ENCODE results near the gene IL1R2.
"Not testable (repeated sequence)": the region's sequence is repeated elsewhere in the genome, so short reads cannot be mapped to it uniquely, and the experiment has no call there.

The IL1R2 gene

DNA sequence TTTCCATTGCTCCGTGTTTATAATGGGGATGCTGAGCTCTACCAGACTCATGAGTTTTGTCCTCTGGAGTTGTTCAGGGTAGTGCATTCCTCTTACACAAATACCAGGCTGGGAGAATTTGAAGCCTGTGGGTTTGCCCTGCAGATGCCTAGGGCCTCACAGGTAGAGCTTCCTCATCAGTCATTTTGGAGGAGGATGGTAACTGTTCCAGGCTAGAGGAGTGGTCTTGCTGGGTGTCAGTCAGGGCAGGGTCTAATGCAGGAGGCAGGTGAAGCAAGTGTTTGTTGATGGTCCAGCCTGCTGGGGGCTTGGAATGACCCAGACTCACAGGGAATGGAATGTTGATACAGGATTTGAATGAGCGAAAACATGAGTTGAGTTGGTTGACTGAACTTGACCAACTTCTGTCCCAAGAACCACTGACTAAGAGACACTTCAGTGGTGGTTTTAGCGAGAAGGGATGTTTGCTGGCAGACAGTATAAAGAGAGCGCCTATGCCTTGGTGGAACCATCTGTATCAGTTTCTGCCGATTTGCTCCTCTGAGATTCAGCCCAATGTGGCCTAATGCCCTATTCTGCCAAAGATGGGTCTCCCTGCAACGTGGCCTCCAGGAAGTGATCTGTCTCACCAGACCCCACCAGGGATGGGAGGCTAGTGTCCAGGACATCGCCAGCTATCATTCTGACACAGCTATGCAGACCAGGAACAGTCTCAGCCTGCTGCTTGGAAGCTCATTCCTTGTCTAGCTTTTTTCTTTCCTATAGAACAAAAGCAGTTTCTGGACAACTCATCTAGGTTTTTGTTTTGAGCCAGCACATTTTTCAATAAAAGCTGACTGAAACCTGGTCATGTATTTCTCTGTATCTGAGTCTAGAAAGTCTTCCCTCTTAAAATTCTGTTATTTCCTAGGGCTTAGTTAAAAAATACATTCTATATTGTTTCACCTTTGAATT lies 9.3 kb downstream of the IL1R2 start:
- no peak for DNase-seq

DNA sequence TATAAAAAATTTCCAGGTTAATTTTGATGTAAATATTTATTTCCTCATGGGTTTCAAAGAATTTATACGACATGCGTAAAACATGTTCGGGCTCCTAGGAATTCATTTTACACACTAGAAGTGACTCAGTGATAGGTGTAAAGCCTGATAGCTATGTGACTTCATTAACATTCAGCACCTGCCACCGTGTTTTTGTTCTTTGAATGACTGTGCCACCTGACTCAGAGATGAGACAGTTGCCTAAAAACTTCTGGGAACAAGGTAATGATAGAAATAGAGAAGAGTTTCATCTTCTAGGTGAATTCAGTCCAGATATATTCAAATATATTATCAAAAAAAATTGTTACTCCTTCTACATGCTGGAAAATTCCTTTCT lies 10.0 kb downstream of the IL1R2 start:
- no peak for DNase-seq

DNA sequence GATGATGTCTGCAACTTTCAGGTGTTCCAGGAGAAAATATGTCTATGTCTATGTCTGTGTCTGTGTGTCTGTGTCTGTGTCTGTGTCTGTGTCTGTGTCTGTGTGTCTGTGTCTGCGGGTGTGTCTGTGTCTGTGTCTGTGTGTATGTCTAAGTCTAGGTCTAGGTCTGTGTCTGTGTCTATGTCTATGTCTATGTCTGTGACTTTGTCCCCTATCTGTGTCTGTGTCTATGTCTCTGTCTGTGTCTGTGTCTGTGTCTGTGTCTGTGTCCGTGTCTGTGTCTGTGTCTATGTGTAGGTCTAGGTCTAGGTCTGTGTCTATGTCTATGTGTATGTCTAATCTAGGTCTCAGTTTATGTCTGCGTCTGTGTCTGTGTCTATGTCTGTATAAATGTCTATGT lies 10.5 kb downstream of the IL1R2 start:
- DNase-seq = no peak

GRCh38 chr2:102002909-102003308 lies 11.1 kb downstream of the IL1R2 start:
- not testable (repeated sequence) for DNase-seq

DNA sequence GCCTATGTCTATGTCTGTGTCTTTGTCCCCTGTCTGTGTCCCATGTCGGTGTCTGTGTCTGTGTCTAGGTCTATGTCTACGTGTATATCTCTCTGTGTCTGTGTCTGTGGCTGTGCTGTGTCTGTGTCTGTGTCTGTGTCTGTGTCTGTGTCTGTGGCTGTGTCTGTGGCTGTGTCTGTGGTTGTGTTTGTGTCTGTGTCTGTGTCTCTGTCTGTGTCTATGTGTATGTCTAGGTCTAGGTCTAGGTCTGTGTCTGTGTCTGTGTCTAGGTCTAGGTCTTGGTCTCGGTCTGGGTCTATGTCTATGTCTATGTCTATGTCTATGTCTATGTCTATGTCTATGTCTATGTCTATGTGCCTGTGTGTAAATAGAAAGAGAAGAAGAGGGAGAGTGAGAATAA lies 11.9 kb downstream of the IL1R2 start:
- DNase-seq = no peak

- no peak for DNase-seq
Observed at GRCh38 chr2:102004581-102004980, 12.8 kb downstream of the IL1R2 start.

DNA sequence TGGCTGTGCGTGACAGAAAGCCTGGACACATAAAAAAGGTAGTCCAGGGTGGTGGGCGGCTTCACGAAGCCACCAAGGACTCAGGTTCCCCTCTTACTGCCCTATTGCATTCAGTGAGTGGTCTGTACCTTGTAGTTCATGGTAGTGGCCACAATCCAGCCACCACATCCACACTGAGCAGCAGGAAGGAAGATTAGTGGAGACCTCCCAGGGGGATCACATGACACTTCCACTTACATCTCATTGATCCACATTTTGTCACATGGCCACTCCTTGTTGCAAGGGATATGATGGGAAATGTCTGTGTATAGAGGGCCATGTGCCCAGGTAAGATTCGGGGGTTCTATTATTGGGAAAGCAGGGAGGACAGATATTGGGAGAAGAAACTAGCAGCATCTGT lies 13.7 kb downstream of the IL1R2 start:
- DNase-seq = no peak

GRCh38 chr2:102005989-102006885 lies 14.5 kb downstream of the IL1R2 start:
- DNase-seq = no peak

DNA sequence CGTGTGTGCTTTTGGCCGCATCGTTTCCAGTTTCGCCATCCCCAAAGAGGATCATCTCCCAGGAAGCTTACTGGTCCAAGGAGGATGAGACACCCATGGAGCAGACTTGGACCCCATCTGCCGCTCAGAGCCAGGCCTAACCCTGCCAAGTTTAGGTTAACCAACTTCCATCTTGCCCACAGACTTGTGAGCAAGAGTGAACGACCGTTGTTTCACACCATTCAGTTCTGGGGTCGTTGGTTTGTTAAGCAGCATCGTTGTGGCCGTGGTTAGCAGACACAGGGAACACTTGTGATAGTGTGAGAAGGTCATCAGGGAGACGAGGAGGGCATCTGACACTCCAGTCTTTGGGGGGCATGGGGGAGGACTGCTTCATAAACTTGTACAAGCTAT lies 15.1 kb downstream of the IL1R2 start:
- DNase-seq = no peak

GRCh38 chr2:102008490-102008889 lies 16.7 kb downstream of the IL1R2 start:
- DNase-seq = no peak

DNA sequence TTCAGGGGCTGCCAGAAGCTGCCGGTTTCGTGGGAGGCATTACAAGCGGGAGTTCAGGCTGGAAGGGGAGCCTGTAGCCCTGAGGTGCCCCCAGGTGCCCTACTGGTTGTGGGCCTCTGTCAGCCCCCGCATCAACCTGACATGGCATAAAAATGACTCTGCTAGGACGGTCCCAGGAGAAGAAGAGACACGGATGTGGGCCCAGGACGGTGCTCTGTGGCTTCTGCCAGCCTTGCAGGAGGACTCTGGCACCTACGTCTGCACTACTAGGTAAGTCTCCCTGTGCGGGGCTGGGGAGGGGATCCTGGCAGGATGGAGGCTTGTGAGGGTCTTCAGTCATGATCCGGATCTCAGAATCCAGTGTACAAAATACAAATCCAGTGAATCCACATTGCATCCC lies 17.8 kb downstream of the IL1R2 start:
- DNase-seq = no peak

DNA sequence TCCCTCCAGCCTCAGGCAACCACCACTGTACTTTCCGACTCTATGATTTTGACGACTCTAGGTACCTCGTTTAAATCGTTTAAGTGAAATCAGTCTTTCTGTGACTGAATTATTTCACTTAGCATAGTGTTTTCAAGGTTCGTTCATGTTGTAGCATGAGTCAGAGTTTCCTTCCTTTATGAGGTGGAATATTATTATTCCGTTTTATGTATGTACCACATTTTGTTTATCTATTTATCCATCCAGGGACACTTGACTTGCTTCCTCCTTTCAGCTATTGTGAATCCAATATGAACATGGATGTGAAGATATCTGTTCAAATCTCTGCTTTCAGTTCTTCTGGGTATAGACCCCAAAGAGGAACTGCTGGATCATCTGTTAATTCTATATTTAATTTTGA lies 19.1 kb downstream of the IL1R2 start:
- DNase-seq = no peak

DNA sequence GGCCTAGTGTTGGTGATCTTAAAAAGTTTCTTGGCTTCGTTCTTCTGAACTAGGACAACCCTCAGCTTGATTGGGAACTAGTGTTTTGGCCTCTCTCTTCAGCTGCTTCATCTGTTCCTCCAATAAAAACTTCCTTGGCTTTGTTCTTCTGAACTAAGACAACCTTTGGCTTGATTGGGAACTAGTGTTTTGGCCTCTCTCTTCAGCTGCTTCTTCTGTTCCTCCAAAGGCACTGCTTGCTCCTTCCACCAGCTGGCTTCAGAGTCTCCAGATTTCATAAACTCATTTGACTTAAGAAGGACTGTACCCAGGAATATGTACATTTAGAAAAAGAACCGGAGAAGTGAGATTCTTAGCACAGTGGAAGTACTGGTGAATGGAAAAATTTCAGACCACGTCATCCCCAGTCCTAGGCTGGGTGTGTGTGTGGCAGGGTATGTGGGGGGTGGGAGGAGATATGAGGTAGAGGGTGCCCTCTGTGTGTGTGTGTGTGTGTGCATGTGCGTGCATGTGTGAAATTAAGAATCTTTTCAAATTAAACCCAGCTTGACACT lies 20.4 kb downstream of the IL1R2 start:
- DNase-seq = no peak

DNA sequence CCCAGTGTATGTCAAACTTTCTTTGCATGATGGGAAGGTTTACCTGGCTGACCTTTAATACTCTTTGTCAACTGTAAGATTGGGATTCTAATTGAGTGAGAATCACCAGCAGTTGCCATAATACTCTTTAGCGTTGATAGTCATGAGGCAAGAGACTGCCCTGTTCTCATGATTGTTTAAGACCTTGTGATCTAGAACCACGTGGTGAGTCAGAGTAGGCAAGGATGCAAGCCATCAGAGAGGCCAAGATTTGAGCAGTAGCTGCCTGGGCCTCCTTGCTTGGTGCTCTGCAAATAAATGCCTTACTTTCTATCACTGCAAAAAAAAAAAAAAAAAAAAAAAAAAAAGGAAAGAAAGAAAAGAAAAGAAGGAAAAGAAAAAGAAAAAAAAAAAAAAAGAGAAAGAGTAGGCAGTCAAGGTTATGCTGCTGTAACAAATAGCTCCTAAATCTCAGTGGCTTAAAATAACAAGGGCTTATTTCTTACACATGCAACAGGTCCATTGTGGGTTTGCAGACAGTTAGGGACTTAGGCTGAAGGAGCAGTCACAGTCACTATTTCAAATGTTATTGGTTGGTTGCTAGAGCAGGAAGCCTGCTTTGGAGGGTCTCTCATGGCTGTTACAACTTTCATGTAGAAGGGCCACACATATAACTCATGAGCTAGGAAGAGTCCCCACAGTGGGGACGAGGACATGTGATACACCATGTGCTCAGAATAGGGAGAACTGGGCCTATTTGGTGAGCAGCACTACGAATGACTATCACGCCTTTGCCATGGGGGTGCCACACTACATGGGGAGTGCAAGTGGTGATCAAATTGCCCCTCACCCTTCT lies 21.7 kb downstream of the IL1R2 start:
- DNase-seq = no peak

DNA sequence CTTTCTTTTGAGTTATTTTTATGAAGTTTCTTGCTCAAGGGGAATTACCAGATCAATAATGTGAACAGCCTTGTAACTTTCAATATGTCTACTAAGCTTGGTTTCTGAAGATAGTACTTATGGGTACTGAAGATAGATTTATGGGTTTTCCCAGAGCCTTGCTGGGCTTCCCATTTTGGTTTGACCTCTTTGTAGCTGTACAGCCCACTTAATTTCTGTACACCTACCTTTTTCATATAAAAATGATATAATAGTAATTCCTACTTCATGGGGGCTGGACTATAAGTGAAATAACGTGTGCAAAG lies 22.2 kb downstream of the IL1R2 start:
- no peak for DNase-seq

GRCh38 chr2:102015399-102015798 lies 23.6 kb downstream of the IL1R2 start:
- DNase-seq = no peak

DNA sequence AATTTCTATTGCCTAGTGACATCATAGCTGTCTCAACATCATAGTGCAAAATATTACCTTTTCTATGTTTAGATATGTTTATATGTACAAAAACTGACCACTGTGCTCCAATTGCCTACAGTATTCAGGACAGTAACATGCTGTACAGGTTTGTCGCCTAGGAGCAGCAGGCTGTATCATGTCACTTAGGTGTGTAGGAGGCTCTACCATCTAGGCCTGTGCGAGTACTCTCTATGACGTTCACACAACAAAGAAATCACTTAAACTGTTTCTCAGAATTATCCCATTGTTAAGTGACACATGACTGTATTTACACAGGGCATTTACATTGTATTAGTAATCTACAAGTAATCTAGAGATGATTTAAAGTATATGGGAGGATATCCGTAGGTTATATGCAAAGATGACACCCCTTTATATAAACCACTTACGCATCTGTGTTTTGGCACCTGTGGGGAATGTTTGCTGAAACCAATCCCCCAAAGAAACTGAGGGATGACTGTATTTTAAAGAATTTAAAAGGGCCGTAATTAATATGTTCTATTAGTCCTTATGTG lies 24.7 kb downstream of the IL1R2 start:
- DNase-seq = no peak

GRCh38 chr2:102018823-102019445 lies 27.2 kb downstream of the IL1R2 start:
- DNase-seq = no peak

DNA sequence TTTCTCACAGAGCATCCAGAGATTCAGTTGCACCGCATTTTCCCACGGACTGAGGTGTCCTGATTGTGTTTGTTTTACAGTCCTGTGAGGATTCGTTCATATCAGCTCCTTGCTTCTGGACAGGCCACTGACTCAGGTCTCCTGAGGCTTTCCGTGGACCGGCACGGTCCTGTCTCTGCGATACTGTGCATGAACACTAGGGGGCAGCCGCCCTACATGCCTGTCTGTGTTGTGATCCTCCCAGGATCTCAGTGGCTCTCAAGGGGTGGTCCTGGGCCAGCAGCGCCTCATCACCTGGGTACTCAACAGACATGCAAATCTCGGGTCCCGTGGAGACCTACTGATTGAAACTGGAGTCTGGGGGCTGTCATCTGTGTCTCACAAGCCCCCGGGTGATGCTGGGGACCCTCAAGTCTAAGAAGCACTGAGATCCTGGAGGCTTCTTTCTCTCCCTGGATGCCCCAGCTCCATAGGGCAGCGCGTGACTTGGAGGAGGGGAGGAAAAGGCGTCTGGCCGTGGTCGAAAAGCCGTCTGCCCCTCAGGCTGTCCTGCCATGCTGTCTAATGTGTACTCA lies 28.9 kb downstream of the IL1R2 start:
- peak; percentile 11 for DNase-seq

DNA sequence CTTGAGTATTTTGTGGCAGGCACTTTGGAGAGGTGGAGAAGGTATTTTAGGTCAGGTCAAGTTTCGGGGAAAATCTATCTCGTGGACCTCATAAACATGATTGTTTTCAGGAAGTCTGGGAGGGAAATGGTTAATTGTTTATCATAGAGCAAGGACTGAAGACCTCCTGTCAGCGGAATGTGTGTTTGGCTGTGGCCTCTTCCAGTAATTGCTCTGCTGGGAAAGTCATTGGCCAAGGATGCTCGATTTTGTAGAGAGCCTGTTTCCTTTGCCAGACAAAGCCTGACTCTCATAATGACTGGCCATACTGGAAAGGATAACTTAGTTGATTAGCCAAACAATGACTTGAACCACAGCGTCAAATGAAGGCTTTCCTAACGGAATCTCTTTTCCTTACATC lies 30.0 kb downstream of the IL1R2 start:
- no peak for DNase-seq

- no peak for DNase-seq
Observed at GRCh38 chr2:102022884-102023539, 31.3 kb downstream of the IL1R2 start.

All from activated gamma-delta T cell (primary cell).